HG02759 (cell line): ENCODE measurements around the gene STK40.

Source experiments
- ATAC-seq: cut with Tn5 transposase; IDR thresholded peaks from one replicate; pipeline ENCODE4 v1.9.1; 2021; ENCODE audit warnings: mild to moderate bottlenecking, moderate library complexity; ENCODE audit not compliant: unreplicated experiment

The STK40 gene

DNA sequence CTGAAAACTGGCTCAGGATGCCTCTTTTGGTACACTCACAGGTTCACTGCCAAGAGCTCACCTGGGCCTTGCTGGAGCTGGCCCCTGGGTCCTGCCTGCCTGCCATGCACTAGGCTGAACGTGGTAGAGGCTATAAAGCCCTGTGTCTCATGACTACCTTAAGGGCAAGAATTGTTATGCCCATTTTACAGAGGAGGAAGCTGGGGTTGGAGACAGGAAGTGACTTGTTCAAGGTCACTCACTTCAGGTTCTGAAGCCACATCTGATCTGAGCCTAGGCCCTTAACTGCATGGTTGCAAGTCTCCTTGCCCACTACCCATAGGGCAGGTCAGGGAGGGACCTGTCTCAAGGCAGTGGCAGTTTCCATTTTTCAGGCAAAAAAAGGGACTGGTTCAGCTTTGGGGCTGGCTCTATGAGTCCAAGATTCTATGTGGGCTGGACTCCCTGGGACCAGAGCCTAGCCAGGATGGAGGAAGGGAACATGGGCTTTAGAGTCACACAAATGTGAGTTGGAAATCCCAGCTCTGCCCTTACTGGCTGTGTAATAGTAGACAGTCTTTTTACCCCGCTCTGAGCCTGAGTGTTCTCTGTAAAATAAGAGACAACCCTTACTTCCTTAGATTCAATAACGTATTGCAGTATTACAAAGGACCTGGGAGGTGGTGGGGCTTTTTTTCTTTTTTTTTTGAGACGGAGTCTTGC, 7.8 kb downstream of the STK40 start:
- no peak for ATAC-seq

DNA sequence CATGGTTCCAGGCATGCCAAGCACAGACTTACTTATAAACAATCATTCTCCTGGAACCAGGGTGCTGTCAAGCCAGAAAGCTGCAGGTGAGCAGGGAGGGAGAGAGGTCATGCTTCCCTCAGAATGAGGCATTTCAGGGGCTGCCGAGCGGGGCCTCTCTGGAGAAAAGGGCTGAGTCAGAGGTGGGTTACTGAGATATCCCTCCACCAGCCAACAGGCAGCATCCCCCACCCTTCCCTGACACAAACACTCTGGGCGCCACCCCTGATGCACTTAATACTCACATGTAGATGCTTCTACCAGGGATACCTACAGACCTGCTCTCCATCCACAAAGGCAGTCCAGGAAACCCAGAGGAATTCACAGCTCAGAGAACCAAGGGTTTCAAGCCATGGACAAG, 13.1 kb downstream of the STK40 start:
- ATAC-seq: no peak

DNA sequence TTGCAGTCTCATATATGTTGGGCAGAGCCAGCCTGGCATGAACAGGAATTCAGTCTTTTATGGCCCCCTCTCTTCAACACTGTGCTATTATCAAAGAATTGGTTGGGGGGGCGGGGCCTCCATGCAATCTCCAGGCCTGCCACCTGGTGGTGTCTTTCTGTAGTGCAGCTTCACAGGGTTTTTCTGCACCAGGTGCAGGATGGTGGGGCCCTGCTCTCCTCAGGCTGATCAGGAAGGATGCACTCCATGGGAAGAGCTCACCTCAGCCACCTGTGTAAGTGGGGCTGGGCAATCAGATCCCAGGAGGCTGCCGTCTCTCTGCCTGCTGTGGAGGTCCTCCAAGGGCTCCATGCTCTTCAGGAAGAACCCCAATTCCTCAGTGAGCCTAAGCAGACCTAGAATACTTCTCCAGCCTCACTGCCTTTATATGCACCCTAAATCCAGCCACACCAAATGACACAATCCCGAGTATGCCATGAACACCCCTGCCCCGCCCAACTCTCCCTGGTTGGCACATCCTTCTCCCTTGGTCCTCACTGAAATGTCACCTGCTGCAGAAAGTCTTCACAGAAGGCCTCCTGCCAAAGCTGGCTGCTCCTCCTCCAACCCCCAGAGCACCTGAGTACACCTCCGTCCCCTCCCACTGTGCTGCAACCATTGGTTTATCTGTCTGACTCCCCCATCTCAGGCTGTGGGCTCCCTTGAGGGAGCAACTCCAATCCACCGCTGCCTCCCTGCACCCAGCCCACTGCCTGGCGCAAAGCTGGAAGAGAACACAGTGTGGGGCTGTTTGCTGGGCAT, 16.5 kb downstream of the STK40 start:
- no peak for ATAC-seq

DNA sequence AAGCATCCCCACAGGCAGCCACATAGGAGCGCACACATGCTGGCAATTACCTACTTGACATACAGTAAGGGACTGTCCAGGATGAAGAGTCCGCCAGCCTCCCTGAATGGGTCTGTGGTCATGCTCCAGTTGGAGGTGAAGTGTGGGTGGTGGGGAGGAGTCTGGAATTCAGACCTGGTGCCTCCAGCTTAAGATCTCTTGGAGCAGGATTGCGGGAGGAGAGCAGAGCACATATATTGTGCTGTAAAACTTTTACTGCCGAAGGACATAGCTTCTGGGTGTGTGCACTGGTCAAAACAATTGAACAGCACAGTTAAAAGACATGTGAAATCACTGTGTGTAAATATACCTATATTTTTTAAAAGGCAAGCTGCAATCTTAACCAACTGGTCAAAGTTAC, 17.9 kb downstream of the STK40 start:
- ATAC-seq: no peak

DNA sequence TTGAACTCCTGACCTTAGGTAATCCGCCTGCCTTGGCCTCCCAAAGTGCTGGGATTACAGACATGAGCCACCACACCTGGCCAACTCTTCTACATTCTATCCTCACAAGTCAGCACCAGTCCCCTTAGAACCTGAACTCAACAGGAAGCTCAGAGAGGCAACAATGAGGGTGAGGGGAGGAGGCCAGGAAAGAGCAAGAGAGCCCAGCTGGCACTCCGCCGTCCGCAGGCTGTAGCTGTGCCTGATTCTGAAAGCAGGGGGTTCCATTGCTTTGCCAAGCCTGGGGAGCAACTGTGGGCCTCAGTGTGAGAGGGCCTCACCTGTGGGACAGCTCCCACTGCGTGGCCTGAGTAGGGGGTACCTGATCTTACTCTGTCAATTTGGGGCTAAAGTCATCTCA, 18.7 kb downstream of the STK40 start:
- ATAC-seq: no peak

DNA sequence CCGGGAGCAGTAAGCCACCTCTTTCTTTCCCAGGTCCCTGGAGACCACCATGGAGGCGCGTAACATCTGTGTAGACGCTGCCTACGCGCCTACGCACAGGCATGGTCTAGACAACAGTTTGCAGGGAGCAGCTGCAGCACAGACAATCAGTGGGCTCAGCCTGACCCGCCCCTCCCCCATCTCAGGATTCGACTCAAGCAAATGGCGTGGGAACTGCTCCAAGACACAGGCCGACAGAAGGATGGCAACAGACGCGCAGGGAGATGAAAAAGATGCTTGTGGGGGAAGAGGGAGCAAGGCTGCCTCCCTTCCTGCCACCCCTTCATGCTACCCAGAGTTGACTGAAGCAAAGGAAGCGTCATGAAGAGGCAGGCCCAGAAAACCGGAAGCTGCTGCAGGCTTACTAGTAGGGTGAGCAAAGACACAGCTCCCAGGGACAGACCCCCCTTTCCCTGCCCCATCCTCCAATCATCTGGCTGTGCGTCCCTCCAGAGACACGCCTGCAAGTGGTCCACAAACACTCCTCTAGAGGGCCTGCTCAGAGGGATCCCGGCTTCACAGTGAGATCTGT, 19.5 kb downstream of the STK40 start:
- no peak for ATAC-seq

DNA sequence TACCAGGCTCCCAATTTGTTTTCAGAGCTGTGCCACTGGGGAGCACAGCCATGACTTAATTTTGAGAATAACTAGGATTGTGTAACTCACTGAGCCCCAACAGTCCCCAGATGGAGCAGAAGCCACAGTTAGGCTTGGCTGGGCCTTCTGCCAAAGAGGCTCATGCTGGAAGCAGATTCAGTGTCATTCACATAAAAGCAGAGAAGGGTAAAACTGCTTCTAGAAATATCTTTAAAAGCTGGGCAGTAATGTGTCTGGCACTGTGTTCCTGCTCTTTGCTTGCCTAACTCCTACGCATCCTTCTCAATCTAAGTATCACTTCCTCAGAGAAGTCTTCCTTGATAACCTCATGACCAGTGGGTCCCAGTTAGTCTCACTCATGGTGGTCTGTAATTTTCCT, 20.3 kb downstream of the STK40 start:
- ATAC-seq: no peak

DNA sequence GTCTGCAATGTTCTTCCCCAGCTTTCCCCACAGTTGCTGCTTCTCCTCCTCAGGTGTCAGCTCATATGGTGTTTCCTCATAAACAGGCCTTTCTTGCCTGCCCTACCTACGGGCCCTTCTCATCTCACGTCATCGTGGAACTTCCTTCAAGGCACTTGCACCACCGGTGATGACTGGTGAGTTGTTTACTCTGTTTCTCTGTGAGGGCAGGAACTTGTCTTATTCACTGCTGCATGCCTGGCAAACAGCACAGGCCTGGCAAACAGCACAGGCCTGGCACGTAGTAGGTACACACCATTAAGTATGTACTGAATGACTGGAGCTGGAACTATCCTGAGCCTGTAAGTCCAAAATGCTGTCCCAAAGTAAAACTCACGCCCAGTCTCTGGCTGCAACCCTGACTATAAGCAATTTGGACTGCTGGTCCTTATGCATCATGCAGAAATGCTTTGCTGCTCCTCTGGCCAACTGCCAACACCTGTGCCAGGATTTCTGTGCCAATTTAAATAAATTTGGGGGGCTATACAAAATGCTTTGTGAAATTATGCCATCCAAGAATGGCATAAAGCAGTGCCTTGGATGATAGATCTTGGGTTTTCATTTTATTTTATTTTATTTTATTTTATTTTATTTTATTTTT, 25.7 kb downstream of the STK40 start:
- ATAC-seq: no peak

DNA sequence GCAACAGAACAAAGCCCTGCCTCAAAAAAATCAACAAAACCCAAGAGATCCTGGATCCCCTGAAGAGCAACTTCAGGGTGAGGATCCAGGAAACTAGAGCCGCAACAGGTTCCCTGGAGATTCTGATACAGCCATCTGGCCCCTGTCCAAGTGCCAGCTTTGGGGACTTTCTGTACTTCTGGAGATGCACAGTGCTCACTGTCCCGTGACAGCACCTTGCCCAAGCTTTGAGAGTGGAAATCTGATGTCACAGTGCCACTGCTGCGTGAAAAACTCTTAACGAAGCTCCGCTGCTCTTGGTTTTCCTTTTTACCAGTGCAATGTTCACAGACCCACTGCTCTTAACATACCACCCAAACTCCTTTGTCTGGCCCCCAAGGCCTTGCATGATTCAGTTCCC, 26.3 kb downstream of the STK40 start:
- ATAC-seq: no peak

DNA sequence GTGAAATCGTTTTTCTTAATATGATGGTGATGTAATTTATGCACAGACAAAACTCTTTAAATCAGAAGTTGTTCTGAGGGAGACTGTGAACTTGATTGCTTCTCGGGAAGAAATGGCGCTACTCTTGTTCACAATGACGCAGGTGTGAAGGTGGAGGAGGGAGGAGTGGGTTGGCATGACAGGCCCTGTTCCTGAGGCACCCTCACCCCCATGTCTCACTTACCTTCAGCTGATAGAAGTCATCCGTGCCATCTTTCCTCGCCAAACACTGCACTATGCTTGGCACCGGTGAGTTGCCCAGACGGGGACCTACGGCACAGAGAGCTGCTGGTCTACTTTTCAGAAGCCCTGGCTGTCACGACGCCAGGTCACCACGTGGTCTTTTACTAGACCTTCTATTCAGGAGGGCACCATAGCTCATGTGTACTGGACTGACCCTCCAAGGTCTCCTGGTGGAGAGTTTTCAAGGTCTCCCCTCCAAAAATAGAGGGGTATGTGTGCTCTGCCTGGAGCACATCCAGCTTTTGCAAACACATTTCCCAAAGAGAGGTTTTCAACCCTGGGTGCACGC, 27.1 kb downstream of the STK40 start:
- ATAC-seq: no peak

DNA sequence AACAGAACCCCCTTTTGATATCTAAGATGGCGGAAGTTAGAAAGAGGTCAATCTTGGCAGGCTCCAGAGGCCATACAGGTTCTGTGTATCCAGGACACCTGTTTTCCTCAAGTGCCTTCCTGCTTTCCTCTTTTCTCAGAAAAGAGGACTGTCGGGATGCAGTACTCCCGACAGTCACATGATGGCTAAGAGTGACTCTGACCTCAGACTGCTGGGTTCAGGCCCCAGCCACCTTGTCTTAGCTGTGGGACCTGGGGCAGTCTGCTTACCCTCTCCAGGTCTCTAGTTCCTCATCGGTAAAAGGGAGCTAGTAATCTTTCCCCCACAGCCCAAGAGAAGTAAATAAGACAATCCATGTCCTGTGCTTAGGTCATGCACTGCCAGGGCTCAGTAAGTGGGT, 29.9 kb downstream of the STK40 start:
- no peak for ATAC-seq

DNA sequence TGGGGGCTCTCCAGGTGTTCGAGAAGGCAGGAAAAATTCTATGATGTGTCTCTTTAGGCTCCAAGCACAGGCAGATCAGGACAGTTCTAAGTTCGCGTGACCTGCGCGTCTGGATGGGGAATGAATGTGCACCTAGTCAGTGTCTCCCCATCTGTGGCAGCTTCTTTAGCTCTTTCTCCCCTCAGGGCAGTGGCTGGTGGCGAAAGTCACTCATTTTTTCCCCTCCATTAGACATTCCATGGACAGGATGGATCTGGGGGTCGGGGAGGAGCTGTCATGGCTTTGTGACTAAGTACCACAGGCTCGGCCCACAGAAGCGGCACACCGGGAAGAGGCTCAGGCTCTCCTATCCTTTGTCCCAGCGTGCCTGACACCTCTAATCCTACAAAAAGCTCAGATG, 31.2 kb downstream of the STK40 start:
- no peak for ATAC-seq

DNA sequence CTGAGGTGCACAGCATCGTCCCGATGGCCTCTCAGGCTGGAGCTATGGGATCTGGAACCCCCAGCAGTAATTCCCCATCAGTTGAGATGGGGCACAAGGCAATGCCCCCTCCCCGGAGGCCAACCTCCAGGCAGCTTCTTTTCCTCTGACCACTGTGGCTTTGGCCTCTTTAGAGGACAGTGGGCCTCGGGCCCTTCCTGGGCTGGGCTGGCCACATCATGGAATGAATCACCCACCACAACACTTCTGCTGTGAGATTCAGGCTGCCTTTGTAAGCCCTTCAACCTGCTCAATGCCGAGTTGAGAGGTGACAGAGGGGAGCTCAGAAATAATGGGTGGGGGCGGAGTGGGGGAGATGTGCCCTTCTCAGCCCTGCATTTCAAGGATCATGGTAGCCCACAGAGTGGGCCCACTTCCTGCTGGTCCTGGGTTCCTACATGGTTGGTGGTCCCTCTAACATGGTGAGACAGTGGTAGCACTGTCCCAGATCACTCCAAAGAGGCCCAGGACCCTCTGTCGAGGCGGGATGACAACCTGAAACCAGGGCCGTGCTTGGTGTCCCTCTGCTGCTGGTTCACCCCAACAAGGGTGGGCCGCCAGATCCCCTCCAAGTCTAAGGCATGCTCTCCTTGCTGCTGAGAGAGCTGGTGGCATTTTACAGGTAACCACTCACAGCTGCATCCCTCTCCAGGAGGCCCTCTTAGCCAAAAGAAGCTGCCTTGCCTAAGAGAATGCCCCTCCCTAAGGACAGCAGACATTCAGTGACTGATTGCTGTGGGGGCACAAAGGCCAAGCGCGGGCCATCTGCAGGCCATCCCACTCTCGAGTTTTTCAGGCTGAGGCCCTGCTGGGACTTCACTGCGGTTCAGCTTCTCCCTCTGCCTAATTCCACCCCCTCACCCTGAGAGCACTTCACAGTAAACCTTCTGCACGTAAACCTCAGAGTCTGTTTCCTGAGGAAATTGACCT, 32.5 kb downstream of the STK40 start:
- no peak for ATAC-seq

DNA sequence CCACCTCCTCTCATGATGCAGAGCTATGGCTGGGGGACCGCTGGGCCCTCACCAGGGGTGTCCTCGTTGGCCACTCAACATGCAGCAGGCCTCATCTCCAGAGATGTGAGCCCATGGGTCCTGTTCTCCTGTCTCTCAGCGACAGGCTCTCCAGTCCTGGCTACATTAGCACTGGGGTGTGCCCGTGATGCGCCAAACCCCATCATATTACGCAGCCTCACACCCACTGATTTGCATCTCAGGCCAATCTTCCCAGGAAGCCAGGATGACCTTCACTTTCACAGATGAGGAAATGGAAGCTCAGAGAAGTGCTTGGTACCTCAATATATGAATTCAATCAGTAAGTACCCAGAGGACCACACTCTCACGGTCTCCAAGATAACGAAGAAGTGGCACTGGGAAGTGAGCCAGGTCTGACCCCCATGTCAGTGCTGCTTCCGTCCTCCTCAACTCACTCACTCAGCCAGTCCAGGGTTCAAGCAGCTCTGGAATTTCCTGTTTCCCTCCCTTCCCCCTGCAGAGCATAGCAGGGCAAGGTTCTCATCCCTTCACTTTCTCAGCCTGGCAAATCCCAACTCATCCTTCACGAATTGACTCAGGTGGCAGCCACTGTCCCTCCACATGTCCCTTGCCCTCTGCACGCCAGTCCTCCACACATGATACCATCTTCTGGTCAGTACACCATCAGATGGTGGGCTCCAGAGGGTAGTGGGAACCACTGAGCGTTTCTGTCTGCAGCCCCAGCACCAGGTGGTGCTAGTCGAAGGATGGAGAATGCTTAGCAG, 33.4 kb downstream of the STK40 start:
- ATAC-seq: no peak

DNA sequence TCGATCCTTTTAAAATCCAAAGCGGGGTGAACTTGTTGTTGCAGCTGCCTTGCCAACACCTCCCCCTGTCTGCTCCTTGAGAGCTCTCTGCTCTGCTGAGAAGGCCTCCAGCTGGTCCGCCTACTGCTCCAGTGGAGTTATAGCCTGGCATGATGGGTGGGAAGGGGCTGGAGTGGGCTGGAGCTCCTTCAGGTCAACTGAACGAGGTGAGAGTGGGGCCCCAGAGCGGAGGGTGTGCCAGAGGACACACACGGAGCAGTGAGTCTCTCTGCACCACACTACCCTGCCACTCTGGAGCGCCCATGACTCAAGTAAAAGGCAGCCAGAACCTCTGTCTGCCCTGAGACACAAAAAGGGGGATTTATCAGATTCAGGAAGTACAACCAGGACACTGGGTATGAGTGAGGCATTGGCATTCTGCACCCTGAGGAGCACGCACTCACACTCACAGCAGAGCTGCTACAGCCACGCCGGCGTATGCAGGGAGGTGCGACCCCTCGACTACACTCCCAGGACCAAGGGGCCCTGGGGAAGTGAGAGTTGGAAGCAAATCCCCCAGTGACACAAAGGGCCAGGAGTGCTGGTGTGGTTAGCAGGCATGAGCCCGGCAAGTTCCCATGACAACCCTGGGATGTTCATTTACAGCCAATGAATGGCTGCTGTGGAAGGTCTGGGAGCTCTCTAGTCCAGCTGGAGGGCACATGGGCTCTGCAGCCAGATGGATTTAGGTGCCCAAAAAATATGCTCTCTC, 34.3 kb downstream of the STK40 start:
- ATAC-seq: no peak

DNA sequence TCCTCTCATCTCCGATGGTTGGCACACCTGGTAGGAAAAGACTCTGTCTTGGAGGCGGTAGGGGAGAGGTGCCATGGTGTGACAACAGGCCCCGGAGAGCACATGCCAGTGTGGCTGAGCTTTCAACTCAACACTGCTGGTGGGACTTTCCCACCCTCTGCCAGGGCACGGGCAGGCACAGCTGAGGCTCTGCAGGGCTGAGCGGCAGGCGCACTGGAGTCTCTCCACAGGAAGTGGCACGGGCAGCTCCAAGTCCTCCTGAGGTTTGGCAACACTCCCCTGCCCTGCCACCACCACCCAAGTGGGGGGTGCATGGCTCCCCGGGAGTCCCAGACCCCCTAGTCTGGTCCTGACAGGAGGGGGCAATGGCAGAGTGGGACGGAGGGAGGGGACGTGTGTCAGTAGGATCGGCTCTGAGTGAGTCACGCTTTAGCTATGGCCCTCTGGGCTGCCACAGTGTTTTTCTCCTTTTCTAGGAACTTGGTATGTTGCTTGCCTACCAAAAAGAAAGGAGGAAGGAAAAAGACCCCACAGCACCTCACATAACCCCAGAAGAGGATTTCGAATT, 35.0 kb downstream of the STK40 start:
- no peak for ATAC-seq

DNA sequence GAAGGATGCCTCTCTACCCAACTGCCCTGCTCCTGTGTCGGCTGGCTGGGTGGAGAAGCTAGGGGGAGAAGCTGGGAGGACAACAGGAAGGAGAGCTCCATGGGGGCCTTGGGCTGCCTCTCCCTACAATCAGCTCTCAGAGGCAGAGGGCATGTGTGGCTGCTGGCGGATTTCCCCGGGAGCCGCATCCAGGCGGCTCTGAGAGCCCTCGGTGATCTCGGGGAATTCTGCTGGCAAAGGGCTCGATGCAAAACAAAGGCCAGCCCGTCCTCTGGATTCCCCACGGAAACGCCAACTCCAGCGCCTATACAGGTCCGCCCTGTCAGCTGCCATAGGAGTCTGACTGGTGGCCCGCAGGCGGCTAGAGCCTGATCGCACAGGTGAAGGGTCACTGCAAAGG, 35.9 kb downstream of the STK40 start:
- no peak for ATAC-seq

DNA sequence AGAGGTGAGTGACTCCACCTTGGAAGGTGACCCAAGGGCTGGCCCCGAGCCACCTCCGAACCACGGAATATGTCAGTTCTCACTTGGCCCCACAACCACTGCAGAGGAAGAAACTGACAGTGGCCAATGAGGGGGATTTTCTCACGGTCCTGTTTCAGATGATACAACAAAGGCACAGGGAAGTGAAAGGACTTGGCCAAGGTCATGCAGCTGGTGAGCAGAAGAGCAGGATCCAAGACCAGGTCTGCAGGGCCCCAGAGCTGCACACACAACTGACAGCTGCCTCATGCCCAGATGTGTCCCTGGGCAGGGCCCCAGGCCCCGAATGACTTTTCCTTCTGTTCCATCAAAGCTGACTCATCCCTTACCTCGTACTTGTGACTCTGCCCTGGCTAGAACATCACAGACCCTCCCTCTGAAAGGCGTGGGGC, 36.5 kb downstream of the STK40 start:
- ATAC-seq: peak; percentile 73
